T-helper 1 cell (primary cell): Measurements from ENCODE around the gene UBE3D.
"Not testable (repeated sequence)": the region's sequence is repeated elsewhere in the genome, so short reads cannot be mapped to it uniquely, and the experiment has no call there.

Experiments used
- DNase-seq, 5 donors: peaks; one replicate each; pipeline ENCODE4 v3.0.0-alpha.2; 2012 to 2020

The UBE3D gene

DNA sequence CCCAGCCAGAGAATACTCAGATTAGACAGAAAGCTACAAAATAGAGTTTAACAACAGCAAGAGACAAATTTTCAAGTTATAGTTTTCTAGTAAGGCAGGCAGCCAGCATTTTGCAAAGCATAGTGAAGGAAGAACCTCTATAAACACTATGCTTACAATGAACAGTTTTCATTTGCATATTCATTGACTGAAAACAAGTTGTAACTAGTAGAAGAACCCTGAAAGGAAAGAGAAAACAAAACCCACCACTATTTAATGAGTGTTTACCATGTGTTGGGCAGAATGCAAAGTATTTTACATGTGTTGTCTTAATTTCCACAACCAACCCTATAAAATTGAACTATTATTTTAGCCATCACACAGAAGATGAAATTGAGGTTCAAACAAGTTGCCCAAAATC lies 196.1 kb downstream of the UBE3D start:
- DNase-seq = no peak

DNA sequence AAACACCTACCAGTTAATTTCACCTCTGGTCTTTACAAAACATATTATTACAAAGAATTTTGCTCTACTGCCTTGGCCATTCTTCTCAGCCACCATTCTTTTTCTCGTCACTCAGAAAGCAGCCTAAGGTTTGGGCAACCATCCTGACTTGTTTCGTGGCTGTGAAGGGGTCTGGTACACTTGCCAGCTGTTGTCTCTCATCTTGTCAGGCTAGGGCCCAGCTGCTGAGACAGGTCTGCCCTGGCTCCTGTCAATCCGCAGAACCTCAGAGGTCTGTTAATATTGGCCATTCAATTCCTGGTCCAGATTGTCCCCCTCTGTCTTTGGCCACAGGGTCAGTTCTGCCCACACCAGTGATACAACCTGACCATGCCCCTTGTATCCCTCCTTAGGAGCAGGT lies 197.7 kb downstream of the UBE3D start:
- no peak for DNase-seq

- no peak for DNase-seq
These were observed 199.2 kb downstream of the UBE3D start for GRCh38 chr6:82866446-82866845.

GRCh38 chr6:82865461-82865860 lies 200.2 kb downstream of the UBE3D start:
- no peak for DNase-seq

DNA sequence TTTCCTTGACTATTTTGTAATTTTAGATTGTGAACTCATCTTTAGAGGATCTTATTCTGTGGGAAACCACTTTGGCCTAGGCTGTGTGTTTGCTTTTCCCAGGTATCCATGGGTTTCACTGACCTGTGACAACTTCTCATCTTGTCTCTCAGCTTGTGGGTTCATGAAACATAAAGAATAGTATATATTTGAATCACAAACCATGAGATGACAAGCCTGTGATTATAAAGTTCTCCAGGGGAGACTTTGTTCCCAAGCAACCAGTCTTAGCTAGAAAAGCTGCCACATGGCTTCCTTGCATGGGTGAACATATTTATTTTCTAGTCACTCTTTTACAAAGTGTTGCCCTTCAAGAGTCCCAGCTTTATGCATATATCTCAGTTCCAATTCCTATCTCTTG lies 201.9 kb downstream of the UBE3D start:
- no peak for DNase-seq

DNA sequence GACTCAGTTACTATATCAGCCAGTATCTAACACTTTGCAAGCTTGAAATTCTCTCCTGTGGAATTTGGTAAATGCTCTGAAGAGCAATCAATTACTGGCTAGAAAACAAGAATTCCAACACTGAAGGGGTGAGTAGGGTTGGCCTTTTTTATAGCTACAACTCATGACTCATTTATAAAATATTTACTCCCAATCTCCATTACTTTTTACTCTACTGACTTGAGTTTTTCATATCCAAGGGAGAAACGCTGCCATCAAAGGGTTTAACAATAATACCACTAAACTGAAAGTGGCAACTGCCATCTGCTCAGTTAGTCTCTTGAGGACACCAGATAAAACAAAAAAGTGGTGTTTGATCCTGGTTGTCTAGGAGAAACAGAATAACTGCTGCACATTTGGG lies 203.1 kb downstream of the UBE3D start:
- DNase-seq = no peak

DNA sequence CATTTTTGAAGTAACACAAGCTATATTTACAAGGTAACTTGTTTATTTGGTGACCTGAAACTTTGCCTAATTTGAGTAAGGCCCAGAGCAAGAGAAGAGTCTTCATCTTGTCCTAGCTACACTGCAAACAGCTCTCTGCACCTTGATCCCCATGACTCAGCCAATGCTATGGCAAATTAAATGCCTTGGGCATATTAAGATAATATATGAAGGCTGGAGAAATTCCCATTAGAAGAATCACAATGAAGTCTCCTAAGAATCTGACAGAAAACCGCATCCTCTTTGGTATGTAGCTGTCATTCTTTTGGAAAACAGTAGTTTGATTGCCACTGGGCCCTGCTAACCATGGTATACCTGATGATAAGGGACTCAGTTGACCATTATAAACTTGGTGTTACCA lies 204.5 kb downstream of the UBE3D start:
- no peak for DNase-seq

DNA sequence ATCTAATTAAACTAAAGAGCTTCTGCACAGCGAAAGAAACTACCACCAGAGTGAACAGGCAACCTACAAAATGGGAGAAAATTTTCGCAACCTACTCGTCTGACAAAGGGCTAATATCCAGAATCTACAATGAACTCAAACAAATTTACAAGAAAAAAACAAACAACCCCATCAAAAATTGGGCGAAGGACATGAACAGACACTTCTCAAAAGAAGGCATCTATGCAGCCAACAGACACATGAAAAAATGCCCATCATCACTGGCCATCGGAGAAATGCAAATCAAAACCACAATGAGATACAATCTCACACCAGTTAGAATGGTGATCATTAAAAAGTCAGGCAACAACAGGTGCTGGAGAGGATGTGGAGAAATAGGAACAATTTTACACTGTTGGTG lies 209.6 kb downstream of the UBE3D start:
- DNase-seq = not testable (repeated sequence)

- not testable (repeated sequence) for DNase-seq
These were observed 212.7 kb downstream of the UBE3D start for GRCh38 chr6:82852904-82853303.

DNA sequence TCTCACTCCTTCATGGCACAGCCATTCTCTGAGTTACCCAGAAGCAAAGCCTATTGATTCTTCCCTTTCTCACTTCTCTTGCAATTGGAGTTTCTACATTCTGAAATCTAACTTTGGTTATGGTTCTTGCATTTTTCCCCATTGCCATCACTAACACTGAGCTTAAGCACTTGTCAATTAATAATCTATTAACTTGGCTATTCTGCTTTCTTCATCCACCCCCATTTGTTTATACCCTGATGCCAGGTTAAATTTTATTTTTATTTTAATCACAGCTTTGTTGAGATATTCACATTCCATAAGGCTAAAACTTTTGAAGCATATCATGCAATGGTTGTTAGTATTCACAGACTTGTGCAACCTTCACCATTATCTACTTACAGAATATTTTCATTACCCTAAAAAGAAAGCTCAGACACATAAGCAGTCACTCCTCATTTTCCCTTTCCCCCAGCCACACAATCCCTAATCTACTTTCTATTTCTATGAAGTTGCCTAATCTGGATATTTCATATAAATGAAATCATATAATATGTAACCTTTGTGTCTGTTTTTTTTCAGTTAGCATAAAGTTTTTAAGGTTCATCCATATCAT lies 222.3 kb downstream of the UBE3D start:
- no peak for DNase-seq

DNA sequence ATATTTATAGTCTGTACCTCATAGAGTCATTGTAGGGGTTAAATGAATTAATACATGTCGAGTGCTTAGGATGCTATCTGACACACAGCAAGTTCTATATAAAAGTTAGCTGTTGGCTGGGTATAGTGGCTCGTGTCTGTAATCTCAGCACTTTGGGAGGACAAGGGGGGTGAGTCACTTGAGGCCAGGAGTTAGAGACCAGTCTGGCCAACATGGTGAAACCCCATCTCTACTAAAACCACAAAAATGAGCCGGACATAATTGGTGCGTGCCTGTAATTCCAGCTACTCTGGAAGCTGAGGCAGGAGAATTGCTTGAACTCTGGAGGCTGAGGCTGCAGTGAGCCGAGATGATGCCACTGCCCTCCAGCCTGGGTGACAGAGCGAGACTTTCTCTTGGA lies 222.9 kb downstream of the UBE3D start:
- DNase-seq = no peak
